HG03280 (cell line): ENCODE measurements around the gene ANKRD11.
"Not testable (repeated sequence)": the region's sequence is repeated elsewhere in the genome, so short reads cannot be mapped to it uniquely, and the experiment has no call there.

Source experiments
- ATAC-seq: cut with Tn5 transposase; IDR thresholded peaks from one replicate; pipeline ENCODE4 v1.9.1; 2021; ENCODE audit warnings: mild to moderate bottlenecking, moderate library complexity; ENCODE audit not compliant: unreplicated experiment

ANKRD11 gene

DNA sequence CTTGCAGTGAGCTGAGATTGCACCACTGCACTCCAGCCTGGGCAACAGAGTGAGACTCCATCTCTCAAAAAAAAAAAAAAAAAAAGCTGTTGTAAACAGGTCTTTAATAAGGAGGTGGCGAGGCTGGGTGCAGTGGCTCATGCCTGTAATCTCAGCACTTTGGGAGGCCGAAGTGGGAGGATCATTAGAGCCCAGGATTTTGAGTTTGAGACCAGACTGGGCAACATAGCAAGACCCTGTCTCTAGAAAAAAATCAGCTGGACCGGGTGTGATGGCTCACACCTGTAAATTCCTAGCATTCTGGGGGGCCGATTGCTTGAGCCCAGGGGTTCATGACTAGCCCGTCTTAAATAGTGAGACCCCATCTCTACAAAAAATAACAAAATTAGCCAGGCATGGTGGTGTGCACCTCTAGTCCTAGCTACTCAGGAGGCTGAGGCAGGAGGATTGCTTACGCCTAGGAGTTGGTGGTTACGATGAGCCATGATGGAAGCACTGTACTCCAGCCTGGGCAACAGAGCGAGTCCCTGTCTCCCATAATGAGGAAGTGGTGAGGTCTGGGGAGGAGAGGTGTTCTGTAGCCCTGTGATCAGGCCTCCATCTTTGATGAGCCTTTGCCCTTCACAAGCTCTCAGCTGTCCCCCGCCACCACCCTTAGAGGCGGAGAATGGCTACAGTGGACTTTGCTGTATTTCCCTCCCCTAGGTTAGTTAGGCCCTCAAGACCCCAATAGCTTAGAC is 236.6 kb downstream of the ANKRD11 start:
- no peak for ATAC-seq

GRCh38 chr16:89248196-89248982 is 242.0 kb downstream of the ANKRD11 start:
- no peak for ATAC-seq

DNA sequence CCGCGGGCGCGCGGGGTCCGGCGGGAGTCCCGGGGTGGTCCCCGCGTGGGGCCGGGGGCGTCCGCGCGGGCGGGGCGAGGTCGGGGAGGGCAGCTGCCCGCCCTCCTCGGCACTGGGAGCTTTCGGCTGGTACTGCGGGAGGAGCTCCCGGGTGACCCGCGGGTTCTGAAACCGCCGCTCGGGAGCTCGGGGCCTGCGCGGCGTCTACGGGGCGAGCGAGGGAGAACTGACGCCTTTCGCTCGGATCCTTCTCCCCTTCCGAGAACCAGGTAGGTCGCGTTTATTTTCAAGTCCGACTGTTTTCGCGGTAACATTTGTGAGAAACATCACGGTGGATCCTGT is 242.7 kb downstream of the ANKRD11 start:
- ATAC-seq = not testable (repeated sequence)

DNA sequence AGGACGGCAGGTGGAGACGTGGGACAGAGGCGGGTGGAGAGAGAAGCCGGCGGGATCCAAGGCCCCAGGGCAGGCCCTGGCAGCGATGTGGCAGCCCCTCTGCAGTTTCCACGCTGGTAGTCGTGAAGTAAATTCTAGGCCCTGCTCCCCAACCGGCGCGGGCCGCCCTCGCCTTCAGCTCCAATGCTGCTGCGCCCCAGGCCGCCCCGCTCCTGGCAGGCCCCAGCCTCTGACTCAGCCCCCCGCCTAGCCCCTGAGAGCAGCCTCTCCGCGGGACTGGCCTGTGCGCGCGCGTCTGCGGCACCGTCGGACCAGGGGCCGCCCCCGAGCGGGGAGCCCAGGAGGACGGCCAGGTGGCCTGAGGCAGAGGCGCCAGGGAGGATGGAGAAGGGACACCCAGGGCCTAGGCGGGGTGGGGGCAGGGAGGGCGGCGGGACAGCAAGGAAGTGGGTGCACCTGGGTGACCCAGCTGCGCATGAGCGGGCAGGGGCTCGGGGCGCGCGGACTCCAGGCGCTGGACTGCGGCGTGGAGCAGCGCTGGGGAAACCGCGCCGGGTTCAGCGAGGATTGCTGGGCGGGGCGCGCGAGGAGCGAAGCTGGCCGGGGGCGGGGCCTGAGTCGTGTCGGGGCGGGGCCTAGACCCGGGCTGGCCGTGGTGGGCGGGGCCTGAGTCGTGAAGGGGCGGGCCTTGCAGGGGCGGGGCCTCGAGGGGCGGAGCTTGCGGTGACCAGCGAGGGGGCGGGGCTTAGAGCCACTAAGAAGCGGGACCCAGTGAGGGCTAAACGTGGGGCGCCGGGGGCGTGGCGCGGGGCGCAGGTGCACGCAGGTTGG is 243.2 kb downstream of the ANKRD11 start:
- ATAC-seq = peak; percentile 68

GRCh38 chr16:89246383-89246902 is 243.9 kb downstream of the ANKRD11 start:
- ATAC-seq = no peak

DNA sequence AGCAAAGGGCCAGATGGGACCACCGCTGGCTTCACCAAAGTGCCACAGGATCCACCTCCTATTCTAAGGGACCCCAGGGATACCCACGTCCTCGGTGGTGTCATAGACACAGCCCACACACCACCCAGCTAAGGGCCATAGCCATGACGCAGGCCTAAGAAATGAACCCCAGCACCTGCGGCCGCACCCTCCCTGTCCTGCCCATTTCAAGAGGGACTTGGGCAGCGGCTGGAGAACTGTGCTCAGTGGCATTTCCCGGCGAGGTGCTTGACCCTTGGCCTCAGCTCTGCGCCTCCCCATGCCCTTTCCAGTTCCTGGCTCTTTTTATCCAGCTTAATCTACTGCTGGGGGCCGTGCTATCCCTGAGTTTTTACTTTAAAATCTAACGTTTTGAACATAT is 245.6 kb downstream of the ANKRD11 start:
- ATAC-seq = no peak

DNA sequence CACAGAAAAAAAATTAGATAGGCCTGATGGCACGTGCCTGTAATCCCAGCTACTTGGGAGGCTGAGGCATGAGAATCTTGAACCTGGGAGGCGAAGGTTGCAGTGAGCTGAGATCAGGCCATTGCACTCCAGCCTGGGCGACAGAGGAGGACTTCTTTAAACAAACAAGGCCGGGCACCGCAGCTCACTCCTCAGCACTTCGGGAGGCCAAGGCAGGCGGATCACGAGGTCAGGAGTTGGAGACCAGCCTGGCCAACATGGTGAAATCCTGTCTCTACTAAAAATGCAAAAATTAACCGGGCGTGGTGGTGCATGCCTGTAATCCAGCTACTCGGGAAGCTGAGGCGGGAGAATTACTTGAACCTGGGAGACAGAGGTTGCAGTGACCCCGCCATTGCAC is 246.1 kb downstream of the ANKRD11 start:
- not testable (repeated sequence) for ATAC-seq

DNA sequence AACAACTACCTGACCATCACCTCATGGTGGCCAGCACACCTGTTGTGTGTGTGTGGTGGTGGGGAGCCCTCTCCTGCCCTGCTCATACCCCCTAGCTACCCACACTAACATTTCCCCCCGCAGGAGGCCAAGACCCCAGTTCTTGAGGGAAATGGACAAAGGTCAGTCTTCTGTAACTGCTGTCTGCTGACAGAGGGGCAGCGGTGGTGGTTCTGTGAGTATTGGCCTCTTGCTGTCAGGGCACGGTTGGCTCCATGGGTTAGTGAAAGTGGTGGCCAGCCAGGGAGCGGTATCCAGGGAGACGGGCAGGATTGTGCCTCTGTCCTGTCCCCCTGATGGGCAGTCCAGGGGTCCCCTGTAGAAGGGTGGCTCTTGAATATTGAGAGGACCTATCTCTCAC is 246.7 kb downstream of the ANKRD11 start:
- no peak for ATAC-seq

GRCh38 chr16:89242795-89243200 is 247.6 kb downstream of the ANKRD11 start:
- ATAC-seq = no peak

DNA sequence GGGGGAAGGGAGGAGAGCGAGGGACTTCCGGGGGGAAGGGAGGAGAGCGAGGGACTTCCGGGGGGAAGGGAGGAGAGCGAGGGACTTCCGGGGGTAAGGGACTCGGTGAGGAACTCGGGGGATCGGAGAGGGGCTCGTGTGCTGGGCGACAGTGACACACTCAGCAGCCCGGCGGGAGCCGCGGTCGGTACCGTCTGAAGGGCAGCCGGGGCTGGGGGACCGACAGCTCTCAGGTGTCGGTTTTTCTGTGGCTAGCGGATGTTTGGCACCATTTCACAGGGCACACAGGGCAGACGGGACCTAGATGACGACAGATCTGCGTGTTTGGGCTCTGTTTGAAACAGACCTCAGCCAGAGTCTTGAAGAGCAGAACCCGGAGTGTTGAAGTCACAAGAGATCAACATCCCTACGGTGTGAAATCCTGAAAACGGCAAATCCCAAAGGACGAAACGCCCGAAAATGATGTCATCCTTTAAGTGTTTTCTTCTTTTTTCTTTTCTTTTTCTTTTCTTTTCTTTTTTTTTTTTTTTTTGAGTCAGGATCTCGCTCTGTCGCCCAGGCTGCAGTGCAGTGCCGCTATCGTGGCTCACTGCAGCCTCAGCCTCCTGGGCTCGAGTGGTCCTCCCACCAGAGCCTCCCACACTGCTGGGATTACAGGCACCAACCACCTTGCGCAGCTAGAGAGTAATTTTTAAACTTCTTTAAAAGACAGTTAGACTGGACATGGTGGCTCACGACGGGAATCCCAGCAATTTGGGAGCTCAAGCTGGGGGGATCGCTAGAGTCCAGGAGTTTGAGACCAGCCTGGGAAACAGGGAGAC is 249.0 kb downstream of the ANKRD11 start:
- peak; percentile 57 for ATAC-seq

- no peak for ATAC-seq
Observed at GRCh38 chr16:89237733-89238132, 252.6 kb downstream of the ANKRD11 start.

GRCh38 chr16:89233678-89234490 is 256.5 kb downstream of the ANKRD11 start:
- no peak for ATAC-seq

DNA sequence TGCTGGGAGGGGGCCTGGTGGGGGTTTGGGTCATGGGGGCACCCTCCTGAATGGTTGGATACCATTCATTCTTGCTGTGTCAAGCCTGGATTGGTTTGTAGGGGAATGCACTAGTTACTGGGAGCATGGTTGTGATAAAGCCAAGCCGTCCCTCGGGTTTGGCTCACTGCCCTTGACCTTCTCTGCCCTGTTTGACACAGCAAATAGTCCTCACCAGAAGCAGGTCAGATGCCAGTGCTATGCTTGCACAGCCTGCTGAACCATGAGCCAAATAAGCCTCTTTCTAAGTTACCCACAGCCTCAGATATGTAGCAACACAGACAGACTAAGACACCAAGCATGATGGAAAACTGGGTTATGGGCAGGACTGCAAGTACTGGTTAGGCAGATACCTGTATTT is 258.3 kb downstream of the ANKRD11 start:
- ATAC-seq = no peak

DNA sequence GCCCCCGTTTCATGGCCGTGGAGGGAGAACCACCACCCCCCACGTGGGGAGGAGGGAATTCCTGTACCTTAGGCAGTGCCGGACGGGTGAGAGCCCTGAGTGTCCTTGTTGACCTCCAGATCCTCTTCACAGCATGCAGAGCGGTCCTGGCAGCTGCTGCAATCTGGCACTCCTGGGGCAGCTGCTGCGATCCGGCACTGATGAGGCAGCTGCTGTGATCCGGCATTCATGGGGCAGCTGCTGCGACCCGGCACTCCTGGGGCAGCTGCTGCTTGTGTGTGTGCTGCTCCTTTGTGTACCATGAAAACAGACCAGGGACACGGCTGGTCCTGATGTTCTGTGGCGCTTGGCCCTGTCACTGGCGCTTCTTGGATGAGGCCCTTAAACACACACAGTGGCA is 260.1 kb downstream of the ANKRD11 start:
- ATAC-seq = no peak

- ATAC-seq = no peak
Observed at GRCh38 chr16:89224665-89225064, 265.7 kb downstream of the ANKRD11 start.

DNA sequence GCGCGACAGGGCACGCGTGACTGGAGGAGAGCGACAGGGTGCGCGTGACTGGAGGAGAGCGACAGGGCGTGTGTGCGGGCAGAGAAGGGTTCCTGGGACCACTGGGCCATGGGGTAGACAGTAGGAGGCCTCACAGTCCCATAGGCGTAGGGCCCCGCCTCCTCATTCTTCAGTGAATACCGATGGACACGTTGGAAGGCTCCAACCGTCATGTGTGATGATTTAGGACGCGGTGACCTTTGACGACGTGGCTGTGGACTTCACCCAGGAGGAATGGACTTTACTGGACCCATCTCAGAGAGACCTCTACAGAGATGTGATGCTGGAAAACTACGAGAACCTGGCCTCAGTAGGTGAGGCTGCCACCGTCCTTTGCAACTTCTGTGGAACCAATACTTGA is 267.4 kb downstream of the ANKRD11 start:
- ATAC-seq = no peak

DNA sequence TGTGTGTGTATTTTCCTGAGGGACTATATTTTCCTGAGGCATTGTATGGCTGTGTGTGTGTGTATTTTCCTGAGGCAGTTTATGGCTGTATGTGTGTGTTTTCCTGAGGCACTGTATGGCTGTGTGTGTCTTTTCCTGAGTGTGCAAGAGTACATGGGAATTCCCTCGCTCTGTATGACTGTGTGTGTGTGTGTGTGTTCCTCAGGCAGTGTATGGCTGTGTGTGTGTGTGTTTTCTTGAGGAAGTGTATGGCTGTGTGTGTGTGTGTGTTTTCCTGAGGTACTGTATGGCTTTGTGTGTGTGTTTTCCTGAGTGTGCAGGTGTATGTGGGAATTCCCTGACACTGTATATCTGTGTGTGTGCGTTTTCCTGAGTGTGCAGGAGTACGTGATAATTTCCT is 268.8 kb downstream of the ANKRD11 start:
- no peak for ATAC-seq

DNA sequence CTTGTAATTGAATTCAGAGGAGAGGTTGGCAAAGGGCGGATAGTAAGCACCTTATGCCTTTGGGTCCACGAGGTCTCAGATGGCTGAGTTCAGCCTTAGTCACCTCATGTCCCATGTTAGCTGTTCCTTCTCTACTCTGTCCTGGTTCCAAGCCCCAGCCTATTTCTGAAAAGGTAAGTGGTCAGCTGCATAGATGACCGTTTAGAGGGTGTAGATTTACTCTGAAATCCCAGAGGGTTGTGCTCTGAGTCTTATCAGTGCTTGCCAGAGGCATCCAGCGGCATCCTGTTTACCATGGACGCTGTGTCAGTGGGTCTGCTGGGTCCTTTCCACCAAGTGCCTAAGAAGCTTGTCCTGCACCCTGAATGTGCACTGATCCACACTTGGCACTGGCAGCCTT is 271.0 kb downstream of the ANKRD11 start:
- no peak for ATAC-seq
